ENCODE measurements around the gene TRPM6. TPM values are rescaled to one million over a fixed set of nuclear protein-coding genes. Genes with fewer than 3 reads are reported as not detected.

TRPM6 gene
- total RNA-seq, 2 experiments from 2014 or later = not detected

DNA sequence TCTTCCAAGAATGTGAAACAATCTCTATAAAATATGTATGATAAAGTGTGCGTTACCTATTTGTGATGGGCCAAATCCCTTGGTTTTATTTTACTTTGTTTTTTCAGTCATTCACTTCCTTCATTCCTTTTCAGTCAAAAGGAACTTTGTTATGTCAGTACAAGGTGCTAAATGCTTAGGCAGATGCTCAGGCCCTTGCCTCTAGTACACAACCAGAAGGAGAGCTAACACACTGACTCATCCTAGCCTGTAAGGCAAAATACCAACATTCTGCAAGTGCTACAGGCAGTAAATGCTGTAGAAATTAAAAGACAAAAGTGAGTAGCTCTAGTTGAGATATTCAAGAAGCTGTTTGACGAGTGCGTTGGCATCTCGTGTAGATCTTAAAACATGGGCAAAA lies 49.4 kb downstream of the TRPM6 start:
- Histone ChIP-seq H3K4me1 (ENCODE audit: insufficient read depth, low read length, poor library complexity, severe bottlenecking) (no peaks in the 10 kb centered on the region), H2AFZ (ENCODE audit: low read length) (no peak overlapping the region), H3K4me3 (ENCODE audit: low read depth, low read length, poor library complexity, severe bottlenecking) (no peak overlapping the region), H3K9me2 (ENCODE audit: insufficient read depth, low read length) (no peaks in the 10 kb centered on the region), H3K4me2 (ENCODE audit: low read length) (no peak overlapping the region), H3K36me3 (ENCODE audit: insufficient read depth, low read length) (no peaks in the 10 kb centered on the region), H3K27ac (ENCODE audit: low read depth, low read length, poor library complexity, severe bottlenecking) (no peak overlapping the region), H4K20me1 (ENCODE audit: insufficient read depth, low read length) (no peaks in the 10 kb centered on the region), H3K9me3 (ENCODE audit: low read length) (no peaks in the 10 kb centered on the region), H3K79me2 (ENCODE audit: insufficient read depth, low read depth, low read length) (no peaks in the 10 kb centered on the region)
- POLR2A ChIA-PET = interaction anchor here (0.7 kb wide), 1 partner anchor 870 kb away, joined by 3 read pairs; no protein-coding TSS in a partner anchor
- intact Hi-C loops (cut with micrococcal nuclease; ENCODE audit: unreplicated experiment) = no loop called here
- BruUV-seq (replicated peaks) = no TSS peak
- no peak for DNase-seq (ENCODE audit: low spot score)
- TF ChIP-seq, protein P1, sequence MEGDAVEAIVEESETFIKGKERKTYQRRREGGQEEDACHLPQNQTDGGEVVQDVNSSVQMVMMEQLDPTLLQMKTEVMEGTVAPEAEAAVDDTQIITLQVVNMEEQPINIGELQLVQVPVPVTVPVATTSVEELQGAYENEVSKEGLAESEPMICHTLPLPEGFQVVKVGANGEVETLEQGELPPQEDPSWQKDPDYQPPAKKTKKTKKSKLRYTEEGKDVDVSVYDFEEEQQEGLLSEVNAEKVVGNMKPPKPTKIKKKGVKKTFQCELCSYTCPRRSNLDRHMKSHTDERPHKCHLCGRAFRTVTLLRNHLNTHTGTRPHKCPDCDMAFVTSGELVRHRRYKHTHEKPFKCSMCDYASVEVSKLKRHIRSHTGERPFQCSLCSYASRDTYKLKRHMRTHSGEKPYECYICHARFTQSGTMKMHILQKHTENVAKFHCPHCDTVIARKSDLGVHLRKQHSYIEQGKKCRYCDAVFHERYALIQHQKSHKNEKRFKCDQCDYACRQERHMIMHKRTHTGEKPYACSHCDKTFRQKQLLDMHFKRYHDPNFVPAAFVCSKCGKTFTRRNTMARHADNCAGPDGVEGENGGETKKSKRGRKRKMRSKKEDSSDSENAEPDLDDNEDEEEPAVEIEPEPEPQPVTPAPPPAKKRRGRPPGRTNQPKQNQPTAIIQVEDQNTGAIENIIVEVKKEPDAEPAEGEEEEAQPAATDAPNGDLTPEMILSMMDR (conservative IDR thresholded peaks at IDR 0.05; ENCODE audit: low read length) = no peak
- TF ChIP-seq EZH2phosphoT487 (IDR thresholded peaks at IDR 0.05; ENCODE audit: borderline replicate concordance, low read depth, low read length) = no peak
- CTCF ChIA-PET (ENCODE audit: unreplicated experiment) = no interaction called here

GRCh38 chr9:74824654-74825053 lies 63.1 kb downstream of the TRPM6 start:
- Histone ChIP-seq H3K4me2 (ENCODE audit: low read length) (no peak overlapping the region), H3K9me3 (ENCODE audit: low read length) (no peaks in the 10 kb centered on the region), H3K4me3 (ENCODE audit: low read depth, low read length, poor library complexity, severe bottlenecking) (no peak overlapping the region), H4K20me1 (ENCODE audit: insufficient read depth, low read length) (no peaks in the 10 kb centered on the region), H3K36me3 (ENCODE audit: insufficient read depth, low read length) (no peaks in the 10 kb centered on the region), H3K27ac (ENCODE audit: low read depth, low read length, poor library complexity, severe bottlenecking) (no peak overlapping the region), H3K9me2 (ENCODE audit: insufficient read depth, low read length) (no peaks in the 10 kb centered on the region), H3K4me1 (ENCODE audit: insufficient read depth, low read length, poor library complexity, severe bottlenecking) (no peaks in the 10 kb centered on the region), H2AFZ (ENCODE audit: low read length) (no peak overlapping the region), H3K79me2 (ENCODE audit: insufficient read depth, low read depth, low read length) (no peaks in the 10 kb centered on the region)
- POLR2A ChIA-PET = interaction anchor here (0.7 kb wide), 2 partner anchors 18 to 40 kb away, joined by 3 read pairs; no protein-coding TSS in a partner anchor
- BruUV-seq (replicated peaks) = no TSS peak
- TF ChIP-seq EZH2phosphoT487 (IDR thresholded peaks at IDR 0.05; ENCODE audit: borderline replicate concordance, low read depth, low read length) = no peak
- TF ChIP-seq, protein P1 (conservative IDR thresholded peaks at IDR 0.05; ENCODE audit: low read length) = no peak
- DNase-seq (ENCODE audit: low spot score) = no peak
- CTCF ChIA-PET (ENCODE audit: unreplicated experiment) = no interaction called here
- intact Hi-C loops (cut with micrococcal nuclease; ENCODE audit: unreplicated experiment) = no loop called here

DNA sequence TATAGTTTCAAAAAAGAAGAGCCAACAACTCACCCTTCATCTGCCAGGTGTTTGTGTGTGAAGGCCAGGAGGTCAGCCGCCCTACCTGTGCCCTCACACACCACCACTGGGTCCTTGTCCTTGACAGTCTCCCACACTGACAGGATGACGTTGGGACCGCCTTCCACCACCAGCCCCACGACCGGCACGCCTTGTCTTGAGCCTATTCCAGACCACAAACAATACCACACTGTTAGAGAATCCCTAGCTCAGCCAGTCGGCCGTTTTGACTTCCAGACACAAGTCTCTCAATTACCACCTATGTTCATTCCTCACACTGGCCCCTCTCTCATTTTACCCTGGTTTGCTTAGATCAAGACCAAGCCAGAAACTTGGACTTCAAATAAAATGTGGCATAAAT lies 66.1 kb downstream of the TRPM6 start:
- no peak overlapping the region for H3K4me3 ChIP-seq (ENCODE audit: low read depth, low read length, poor library complexity, severe bottlenecking)
- no peak for TF ChIP-seq EZH2phosphoT487 (IDR thresholded peaks at IDR 0.05; ENCODE audit: borderline replicate concordance, low read depth, low read length)
- TF ChIP-seq, protein P1 (conservative IDR thresholded peaks at IDR 0.05; ENCODE audit: low read length) = no peak
- no peaks in the 10 kb centered on the region for H4K20me1 ChIP-seq (ENCODE audit: insufficient read depth, low read length)
- ChIA-PET CTCF (ENCODE audit: unreplicated experiment) (no interaction called here), POLR2A (no interaction called here)
- DNase-seq (ENCODE audit: low spot score) = no peak
- H3K9me2 ChIP-seq (ENCODE audit: insufficient read depth, low read length) = no peaks in the 10 kb centered on the region
- H2AFZ ChIP-seq (ENCODE audit: low read length) = no peak overlapping the region
- intact Hi-C loops (cut with micrococcal nuclease; ENCODE audit: unreplicated experiment) = no loop called here
- H3K4me2 ChIP-seq (ENCODE audit: low read length) = no peak overlapping the region
- H3K4me1 ChIP-seq (ENCODE audit: insufficient read depth, low read length, poor library complexity, severe bottlenecking) = no peaks in the 10 kb centered on the region
- H3K27ac ChIP-seq (ENCODE audit: low read depth, low read length, poor library complexity, severe bottlenecking) = no peak overlapping the region
- no TSS peak for BruUV-seq (replicated peaks)
- H3K36me3 ChIP-seq (ENCODE audit: insufficient read depth, low read length) = no peaks in the 10 kb centered on the region
- no peaks in the 10 kb centered on the region for H3K79me2 ChIP-seq (ENCODE audit: insufficient read depth, low read depth, low read length)
- H3K9me3 ChIP-seq (ENCODE audit: low read length) = no peaks in the 10 kb centered on the region

Data from OCI-LY7 (cell line).